GM19043 (cell line): ENCODE results near the gene PCDHA6.
"Not testable (repeated sequence)": the region's sequence is repeated elsewhere in the genome, so short reads cannot be mapped to it uniquely, and the experiment has no call there.

Source experiments
- ATAC-seq: cut with Tn5 transposase; IDR thresholded peaks from one replicate; pipeline ENCODE4 v1.9.1; 2021; ENCODE audit warnings: low read depth; ENCODE audit not compliant: unreplicated experiment

PCDHA6 gene

DNA sequence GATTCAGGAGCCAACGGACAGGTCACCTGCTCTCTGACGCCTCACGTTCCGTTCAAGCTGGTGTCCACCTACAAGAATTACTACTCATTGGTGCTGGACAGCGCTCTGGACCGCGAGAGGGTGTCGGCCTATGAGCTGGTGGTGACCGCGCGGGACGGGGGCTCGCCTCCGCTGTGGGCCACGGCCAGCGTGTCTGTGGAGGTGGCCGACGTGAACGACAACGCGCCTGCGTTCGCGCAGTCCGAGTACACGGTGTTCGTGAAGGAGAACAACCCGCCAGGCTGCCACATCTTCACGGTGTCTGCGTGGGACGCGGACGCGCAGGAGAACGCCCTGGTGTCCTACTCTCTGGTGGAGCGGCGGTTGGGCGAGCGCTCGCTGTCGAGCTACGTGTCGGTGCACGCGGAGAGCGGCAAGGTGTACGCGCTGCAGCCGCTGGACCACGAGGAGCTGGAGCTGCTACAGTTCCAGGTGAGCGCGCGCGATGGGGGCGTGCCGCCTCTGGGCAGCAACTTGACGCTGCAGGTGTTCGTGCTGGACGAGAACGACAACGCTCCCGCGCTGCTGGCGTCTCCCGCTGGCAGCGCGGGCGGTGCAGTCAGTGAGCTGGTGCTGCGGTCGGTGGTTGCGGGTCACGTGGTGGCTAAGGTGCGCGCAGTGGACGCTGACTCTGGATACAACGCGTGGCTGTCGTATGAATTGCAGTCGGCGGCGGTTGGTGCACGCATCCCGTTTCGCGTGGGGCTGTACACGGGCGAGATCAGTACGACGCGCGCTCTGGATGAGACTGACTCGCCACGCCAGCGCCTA, 29.6 kb downstream of the PCDHA6 start:
- no peak for ATAC-seq

DNA sequence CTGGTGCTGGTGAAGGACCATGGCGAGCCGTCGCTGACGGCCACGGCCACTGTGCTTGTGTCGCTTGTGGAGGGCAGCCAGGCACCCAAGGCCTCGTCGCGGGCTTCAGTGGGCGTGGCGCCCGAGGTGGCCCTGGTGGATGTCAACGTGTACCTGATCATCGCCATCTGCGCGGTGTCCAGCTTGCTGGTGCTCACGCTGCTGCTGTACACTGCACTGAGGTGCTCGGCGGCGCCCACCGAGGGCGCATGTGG, 30.2 kb downstream of the PCDHA6 start:
- no peak for ATAC-seq

DNA sequence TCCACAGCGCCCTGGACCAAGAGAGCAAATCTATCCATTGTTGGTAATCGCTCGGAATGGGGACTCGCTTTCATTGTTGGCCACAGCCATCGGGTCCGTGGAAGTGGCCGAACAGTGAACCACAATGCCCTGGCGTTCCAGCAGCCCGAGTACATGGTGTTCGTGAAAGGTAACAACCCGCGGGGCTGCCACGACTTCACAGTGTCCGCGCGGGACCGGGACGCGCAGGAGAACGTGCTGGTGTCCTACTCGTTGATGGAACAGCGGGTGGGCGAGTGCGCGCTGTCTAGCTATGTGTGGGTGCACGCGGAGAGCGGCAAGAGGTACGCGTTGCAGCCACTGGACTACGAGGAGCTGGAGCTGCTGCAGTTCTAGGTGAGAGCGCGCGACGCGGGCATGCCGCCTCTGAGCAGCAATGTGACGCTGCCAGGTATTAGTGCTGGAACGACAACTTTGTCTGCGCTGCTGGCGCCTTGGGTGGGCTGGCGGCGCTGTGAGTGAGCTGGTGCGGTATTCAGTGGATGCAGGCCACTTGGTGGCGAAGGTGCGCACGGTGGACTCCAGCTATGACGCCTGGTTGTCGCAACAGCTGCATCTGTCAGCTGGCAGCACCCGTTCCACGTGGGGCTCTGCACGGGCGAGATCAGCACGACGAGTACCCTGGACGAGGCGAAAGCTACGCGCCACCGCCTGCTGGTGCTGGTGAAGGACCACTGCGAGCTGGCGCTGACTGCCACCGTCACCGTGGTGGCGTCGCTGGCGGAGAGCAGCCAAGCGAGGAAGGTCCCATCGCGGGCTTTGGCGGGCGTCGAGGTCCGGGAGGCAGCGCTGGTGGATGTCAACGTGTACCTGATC, 34.9 kb downstream of the PCDHA6 start:
- ATAC-seq = no peak

DNA sequence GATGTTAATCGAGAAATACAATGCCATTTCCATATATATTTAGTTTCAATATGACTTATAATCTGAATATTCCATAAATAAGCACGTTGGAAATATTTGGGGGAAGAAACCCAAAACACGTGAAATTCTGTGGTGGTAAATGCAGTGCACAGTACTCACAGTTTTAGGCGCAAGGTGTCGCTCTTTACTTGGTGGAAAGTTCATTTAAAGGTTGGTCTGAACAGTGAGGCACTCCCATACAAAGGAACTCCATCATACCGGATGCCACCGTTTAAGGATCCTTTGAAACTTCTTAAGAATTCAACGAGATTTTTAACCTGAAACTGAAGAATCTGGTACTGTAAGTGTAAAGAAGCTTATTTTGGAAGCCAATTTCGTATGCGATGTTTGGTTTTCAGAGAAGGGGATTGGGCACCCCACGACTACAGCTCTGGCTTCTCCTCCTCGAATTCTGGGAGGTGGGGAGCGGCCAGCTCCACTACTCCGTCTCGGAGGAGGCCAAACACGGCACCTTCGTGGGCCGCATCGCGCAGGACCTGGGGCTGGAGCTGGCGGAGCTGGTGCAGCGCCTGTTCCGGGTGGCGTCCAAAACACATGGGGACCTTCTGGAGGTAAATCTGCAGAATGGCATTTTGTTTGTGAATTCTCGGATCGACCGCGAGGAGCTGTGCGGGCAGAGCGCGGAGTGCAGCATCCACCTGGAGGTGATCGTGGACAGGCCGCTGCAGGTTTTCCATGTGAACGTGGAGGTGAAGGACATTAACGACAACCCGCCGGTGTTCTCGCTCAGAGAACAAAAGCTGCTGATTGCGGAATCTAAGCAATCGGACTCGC, 41.2 kb downstream of the PCDHA6 start, which contains the start of gene PCDHA11:
Gene PCDHA11 (plus strand): TSS at position 237 of the 834 bp plus-strand sequence. CDS start 147 bp downstream, at position 384.
- no peak for ATAC-seq

GRCh38 chr5:140869555-140869886, 41.8 kb downstream of the PCDHA6 start:
- no peak for ATAC-seq

DNA sequence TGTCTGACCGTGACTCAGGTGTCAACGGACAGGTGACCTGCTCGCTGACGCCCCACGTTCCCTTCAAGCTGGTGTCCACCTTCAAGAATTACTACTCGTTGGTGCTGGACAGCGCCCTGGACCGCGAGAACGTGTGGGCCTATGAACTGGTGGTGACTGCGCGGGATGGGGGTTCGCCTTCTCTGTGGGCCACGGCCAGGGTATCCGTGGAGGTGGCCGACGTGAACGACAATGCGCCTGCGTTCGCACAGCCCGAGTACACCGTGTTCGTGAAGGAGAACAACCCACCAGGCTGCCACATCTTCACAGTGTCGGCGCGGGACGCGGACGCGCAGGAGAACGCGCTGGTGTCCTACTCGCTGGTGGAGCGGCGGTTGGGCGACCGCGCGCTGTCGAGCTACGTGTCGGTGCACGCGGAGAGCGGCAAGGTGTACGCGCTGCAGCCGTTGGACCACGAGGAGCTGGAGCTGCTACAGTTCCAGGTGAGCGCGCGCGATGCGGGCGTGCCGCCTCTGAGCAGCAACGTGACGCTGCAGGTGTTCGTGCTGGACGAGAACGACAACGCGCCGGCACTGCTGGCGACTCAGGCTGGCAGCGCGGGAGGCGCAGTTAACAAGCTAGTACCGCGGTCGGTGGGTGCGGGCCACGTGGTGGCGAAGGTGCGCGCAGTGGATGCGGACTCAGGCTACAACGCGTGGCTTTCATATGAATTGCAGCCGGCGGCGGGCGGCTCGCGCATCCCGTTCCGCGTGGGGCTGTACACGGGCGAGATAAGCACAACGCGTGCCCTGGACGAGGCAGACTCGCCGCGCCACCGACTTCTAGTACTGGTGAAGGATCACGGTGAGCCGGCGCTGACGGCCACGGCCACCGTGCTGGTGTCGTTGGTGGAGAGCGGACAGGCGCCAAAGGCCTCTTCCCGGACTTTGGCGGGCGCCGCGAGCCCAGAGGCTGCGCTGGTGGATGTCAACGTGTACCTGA, 42.8 kb downstream of the PCDHA6 start:
- ATAC-seq = no peak

GRCh38 chr5:140875085-140876065, 47.6 kb downstream of the PCDHA6 start, which contains the start of gene PCDHA12:
Gene PCDHA12 (plus strand): TSS chr5:140875308. CDS start chr5:140875473, 165 bp downstream.
- no peak for ATAC-seq

DNA sequence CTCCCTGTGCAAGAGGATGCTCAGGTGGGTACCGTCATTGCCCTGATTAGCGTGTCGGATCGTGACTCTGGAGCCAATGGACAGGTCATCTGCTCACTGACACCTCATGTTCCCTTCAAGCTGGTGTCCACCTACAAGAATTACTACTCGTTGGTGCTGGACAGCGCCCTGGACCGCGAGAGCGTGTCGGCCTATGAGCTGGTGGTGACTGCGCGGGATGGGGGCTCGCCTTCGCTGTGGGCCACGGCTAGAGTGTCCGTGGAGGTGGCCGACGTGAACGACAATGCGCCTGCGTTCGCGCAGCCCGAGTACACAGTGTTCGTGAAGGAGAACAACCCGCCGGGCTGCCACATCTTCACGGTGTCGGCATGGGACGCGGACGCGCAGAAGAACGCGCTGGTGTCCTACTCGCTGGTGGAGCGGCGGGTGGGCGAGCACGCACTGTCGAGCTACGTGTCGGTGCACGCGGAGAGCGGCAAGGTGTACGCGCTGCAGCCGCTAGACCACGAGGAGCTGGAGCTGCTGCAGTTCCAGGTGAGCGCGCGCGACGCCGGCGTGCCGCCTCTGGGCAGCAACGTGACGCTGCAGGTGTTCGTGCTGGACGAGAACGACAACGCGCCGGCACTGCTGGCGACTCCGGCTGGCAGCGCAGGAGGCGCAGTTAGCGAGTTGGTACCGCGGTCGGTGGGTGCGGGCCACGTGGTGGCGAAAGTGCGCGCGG, 48.9 kb downstream of the PCDHA6 start:
- ATAC-seq = not testable (repeated sequence)

- no peak for ATAC-seq
These were observed 49.5 kb downstream of the PCDHA6 start for GRCh38 chr5:140877262-140877581.
